H1 (cell line): ENCODE measurements around the gene RBM34. TPM values are rescaled to one million over a fixed set of nuclear protein-coding genes. Genes with fewer than 3 reads are reported as not detected.
A peak's percentile ranks its signal among the peaks of the same experiment; 100 is the strongest.

Experiments used
- CTCF ChIA-PET: fragments of 300-600 bp; sonication (Branson Sonifier 250); formaldehyde crosslinking; loops from one replicate; lab custom pipeline; 2021; ENCODE audit not compliant: partially characterized antibody; lab: Charles Lee
- POLR2A ChIA-PET: fragments of 300-600 bp; sonication (Branson Sonifier 250); formaldehyde crosslinking; loops from one replicate; lab custom pipeline; 2021; ENCODE audit warnings: inconsistent platforms; ENCODE audit not compliant: partially characterized antibody; lab: Charles Lee
- DNase-seq, 2 experiments: peaks; one replicate each; pipeline versions ENCODE4 v3.0.0 to v3.0.0-alpha.2; 2010 to 2022; ENCODE audit warnings: low spot score in 2 of 2, low read depth in 1 of 2, mixed read lengths in 1 of 2
- FAIRE-seq: peaks from 2 replicates; lab custom pipeline; 2011; peaks lifted over from hg19 to GRCh38; lab: Jason Lieb, UNC
- H2AFZ ChIP-seq: 2 replicates; pipeline ENCODE4 v1.8.1; 2012; ENCODE audit warnings: low read length, inconsistent platforms
- H2AK5ac ChIP-seq: 2 replicates; pipeline ENCODE4 v1.6.1; 2013; ENCODE audit warnings: low read depth, low read length
- H2BK120ac ChIP-seq: replicated peaks from 2 replicates; pipeline ENCODE3; 2013; ENCODE audit warnings: low read depth, low read length, inconsistent platforms
- H2BK12ac ChIP-seq: 2 replicates; pipeline ENCODE4 v1.6.1; 2013; ENCODE audit warnings: low read depth, low read length
- H2BK15ac ChIP-seq: 2 replicates; pipeline ENCODE4 v1.6.1; 2013; ENCODE audit warnings: low read length
- H2BK20ac ChIP-seq: 2 replicates; pipeline ENCODE4 v1.6.1; 2013; ENCODE audit warnings: low read length
- H2BK5ac ChIP-seq: 2 replicates; pipeline ENCODE4 v1.6.1; 2013; ENCODE audit warnings: low read depth, low read length
- H3K14ac ChIP-seq: 2 replicates; pipeline ENCODE4 v1.6.1; 2013; ENCODE audit warnings: inconsistent platforms; ENCODE audit not compliant: insufficient read length
- H3K18ac ChIP-seq: 2 replicates; pipeline ENCODE4 v1.6.1; 2013; ENCODE audit warnings: low read length; ENCODE audit errors: extremely low read depth
- H3K23ac ChIP-seq: 2 replicates; pipeline ENCODE4 v1.6.1; 2013; ENCODE audit warnings: inconsistent platforms; ENCODE audit not compliant: insufficient read length
- H3K23me2 ChIP-seq: 2 replicates; pipeline ENCODE4 v1.6.1; 2013; ENCODE audit warnings: low read depth, low read length
- H3K27ac ChIP-seq: 2 replicates; pipeline ENCODE4 v1.6.1; 2011; ENCODE audit warnings: low read depth, low read length, inconsistent platforms
- H3K27me3 ChIP-seq, 4 experiments: replicated peaks in 1 of 4; 1 replicate in 1 of 4; 2 replicates in 3 of 4; pipeline versions ENCODE4 v1.6.1 to v1.8.1; 2011 to 2013; ENCODE audit warnings: low read length in 3 of 4, mild to moderate bottlenecking in 3 of 4, inconsistent platforms in 2 of 4, mixed read lengths in 2 of 4, moderate library complexity in 1 of 4; ENCODE audit not compliant: control insufficient read depth in 3 of 4, insufficient read depth in 3 of 4; ENCODE audit errors: extremely low read depth in 1 of 4
- H3K36me3 ChIP-seq, 4 experiments: 2 replicates each; pipeline versions ENCODE4 v1.6.1 to v1.8.1; 2011 to 2013; ENCODE audit warnings: mild to moderate bottlenecking in 4 of 4, low read length in 3 of 4, moderate library complexity in 2 of 4, control low read depth in 1 of 4, inconsistent platforms in 1 of 4; ENCODE audit not compliant: insufficient read depth in 4 of 4, control insufficient read depth in 2 of 4
- H3K4ac ChIP-seq: replicated peaks from 2 replicates; pipeline ENCODE3; 2013; ENCODE audit warnings: low read length, low read depth, mixed read lengths, inconsistent platforms; ENCODE audit not compliant: insufficient read length
- H3K4me1 ChIP-seq, 4 experiments: replicated peaks in 1 of 4; 1 replicate in 1 of 4; 2 replicates in 3 of 4; pipeline versions ENCODE4 v1.6.1 to v1.8.1; 2011 to 2013; ENCODE audit warnings: low read length in 3 of 4, inconsistent platforms in 2 of 4, mixed read lengths in 1 of 4; ENCODE audit not compliant: insufficient read depth in 4 of 4, control insufficient read depth in 3 of 4
- H3K4me2 ChIP-seq, 2 experiments: 2 replicates each; pipeline versions ENCODE4 v1.6.1 to v1.8.1; 2011 to 2013; ENCODE audit warnings: low read depth in 2 of 2, low read length in 2 of 2, control low read depth in 1 of 2, inconsistent platforms in 1 of 2, mild to moderate bottlenecking in 1 of 2; ENCODE audit not compliant: insufficient read depth in 1 of 2
- H3K4me3 ChIP-seq, 4 experiments: fragments of 200-600, 300-600 bp in 1 of 4; sonication (generic), shearing (Covaris generic), sonication (Bioruptor Twin) in 1 of 4; 2 replicates each; pipeline versions ENCODE4 v1.5.1 to v1.8.1; 2011 to 2016; ENCODE audit warnings: low read length in 4 of 4, low read depth in 3 of 4, control low read depth in 2 of 4, inconsistent platforms in 2 of 4, mild to moderate bottlenecking in 2 of 4, mixed read lengths in 1 of 4, moderate library complexity in 1 of 4; ENCODE audit not compliant: insufficient read depth in 2 of 4; ENCODE audit errors: extremely low read depth in 1 of 4
- H3K56ac ChIP-seq: replicated peaks from 2 replicates; pipeline ENCODE3; 2013; ENCODE audit warnings: low read depth, mild to moderate bottlenecking, mixed read lengths, low read length, inconsistent platforms; ENCODE audit not compliant: insufficient read length
- H3K79me1 ChIP-seq: 2 replicates; pipeline ENCODE4 v1.6.1; 2013; ENCODE audit warnings: low read depth, low read length, control low read depth
- H3K79me2 ChIP-seq, 2 experiments: 2 replicates each; pipeline versions ENCODE4 v1.6.1 to v1.8.1; 2012 to 2013; ENCODE audit warnings: low read length in 2 of 2, mild to moderate bottlenecking in 2 of 2, inconsistent platforms in 1 of 2; ENCODE audit not compliant: insufficient read depth in 2 of 2, control insufficient read depth in 1 of 2
- H3K9ac ChIP-seq, 4 experiments: replicated peaks in 1 of 4; 1 replicate in 1 of 4; 2 replicates in 3 of 4; pipeline versions ENCODE4 v1.6.1 to v1.8.1; 2011 to 2013; ENCODE audit warnings: low read depth in 3 of 4, low read length in 3 of 4, control low read depth in 2 of 4, mild to moderate bottlenecking in 2 of 4, moderate library complexity in 2 of 4, inconsistent platforms in 1 of 4; ENCODE audit errors: extremely low read depth in 1 of 4
- H3K9me3 ChIP-seq, 2 experiments: 2 replicates each; pipeline versions ENCODE4 v1.6.1 to v1.8.1; 2012 to 2013; ENCODE audit warnings: mild to moderate bottlenecking in 2 of 2, moderate library complexity in 2 of 2, control low read depth in 1 of 2, inconsistent platforms in 1 of 2, low read depth in 1 of 2, low read length in 1 of 2, mixed read lengths in 1 of 2; ENCODE audit not compliant: insufficient read depth in 2 of 2
- H4K20me1 ChIP-seq, 2 experiments: replicated peaks in 1 of 2; 2 replicates each; pipeline versions ENCODE3 to v1.8.1; 2011 to 2013; ENCODE audit warnings: inconsistent platforms in 2 of 2, low read length in 2 of 2, mild to moderate bottlenecking in 1 of 2; ENCODE audit not compliant: insufficient read depth in 2 of 2, control insufficient read depth in 1 of 2
- H4K5ac ChIP-seq: 2 replicates; pipeline ENCODE4 v1.6.1; 2013; ENCODE audit warnings: low read length, low read depth, mixed read lengths, inconsistent platforms; ENCODE audit not compliant: insufficient read length
- H4K8ac ChIP-seq: 2 replicates; pipeline ENCODE4 v1.8.0; 2013; ENCODE audit warnings: mild to moderate bottlenecking, moderate library complexity, low read length, inconsistent platforms; ENCODE audit not compliant: insufficient read depth; ENCODE audit errors: extremely low read depth
- H4K91ac ChIP-seq: replicated peaks from 2 replicates; pipeline ENCODE3; 2013; ENCODE audit warnings: low read length, mixed read lengths, inconsistent platforms; ENCODE audit not compliant: insufficient read length
- ASH2L ChIP-seq: fragments of 200-600, 300-600 bp; sonication (generic); IDR thresholded peaks from one replicate; pipeline ENCODE4 v1.7.1; 2017; ENCODE audit warnings: low read length
- WGBS, 2 experiments: shearing (Covaris generic) in 1 of 2; methylation state at CpG; one replicate each; pipeline versions ENCODE4 v1.1.6 to v1.1.7; 2013 to 2015; ENCODE audit warnings: low lambda C conversion rate in 2 of 2, mixed read lengths in 2 of 2, inconsistent platforms in 1 of 2, low coverage in 1 of 2, missing lambda C conversion rate in 1 of 2; ENCODE audit not compliant: insufficient replicate concordance in 2 of 2, insufficient coverage in 1 of 2, insufficient read length in 1 of 2; ENCODE audit errors: extremely low coverage in 1 of 2, missing lambda C conversion rate in 1 of 2; 5-methylcytosine and 5-hydroxymethylcytosine counted together
- polyA plus RNA-seq, 7 experiments: library from polyadenylated mRNA; depleted of rRNA in 3 of 7; stranded (reverse) in 5 of 7; unstranded in 2 of 7; fragments of >200 nt in 5 of 7; fragments of 200-250 nt in 2 of 7; gene quantifications; 1 replicate in 5 of 7; 2 replicates in 1 of 7; 4 replicates in 1 of 7; pipeline versions ENCODE4 v1.2.1 to v1.2.3, GENCODE V29; 2011 to 2013; ENCODE audit warnings: missing spikeins in 2 of 7, mixed read lengths in 2 of 7
- total RNA-seq: library from RNA; stranded (reverse); fragmentation: NEBNext Ultra II Directional; extraction: Animal tissue kit (Norgen Biotek cat#: 25700); gene quantifications from 2 replicates; pipeline ENCODE4 v1.2.1, GENCODE V29; 2021

The RBM34 gene
- total and polyA plus RNA-seq, 2 of the 8 experiments (the other 6 are each of a cell fraction or from before 2014, with no cell fraction given): 18.8 to 108 TPM

GRCh38 chr1:235131961-235132360 lies 29.1 kb downstream of the RBM34 start:
- H3K9ac ChIP-seq: no peak overlapping the region
- no peak overlapping the region for H3K56ac ChIP-seq
- H3K23ac ChIP-seq: no peak overlapping the region
- no peak overlapping the region for H4K8ac ChIP-seq
- H3K79me1 ChIP-seq: no peaks in the 10 kb centered on the region
- DNase-seq (peak in 1 of 2 experiments; percentile 24), FAIRE-seq (no peak)
- POLR2A ChIA-PET: interaction anchor here (0.8 to 2.5 kb wide), 4 partner anchors 10 to 51 kb away, joined by 3 to 15 read pairs (median 9); no protein-coding TSS in a partner anchor
- H2BK20ac ChIP-seq: no peak overlapping the region
- no peak overlapping the region for H3K27ac ChIP-seq
- H4K5ac ChIP-seq: no peak overlapping the region
- H3K14ac ChIP-seq: no peak overlapping the region
- H2AK5ac ChIP-seq: no peak overlapping the region
- no peak overlapping the region for H3K4me3 ChIP-seq
- peaks cover 4% of the 10 kb centered on the region; the same call in 1 of the 2 replicates for H3K23me2 ChIP-seq
- H2BK15ac ChIP-seq: no peak overlapping the region
- no peak overlapping the region for H2BK120ac ChIP-seq
- TF ChIP-seq ASH2L: no peak
- no peaks in the 10 kb centered on the region for H3K9me3 ChIP-seq
- H4K20me1 ChIP-seq: peaks cover 6 to 7% of the 10 kb centered on the region in 2 experiments
- peaks cover 14 to 42% (median 27%) of the 10 kb centered on the region in 4 experiments for H3K36me3 ChIP-seq
- peaks cover 0 to 6% (median 3%) of the 10 kb centered on the region in 4 experiments; a peak in 5 of 7 replicates for H3K4me1 ChIP-seq
- no peak overlapping the region for H2BK12ac ChIP-seq
- H3K27me3 ChIP-seq: no peaks in the 10 kb centered on the region
- no peak overlapping the region for H3K4ac ChIP-seq
- WGBS, 2 experiments: 92% methylated on average over 4 of the region's 6 CpGs; no CpG with 5 or more reads in 1 of the 2 experiments
- no peak overlapping the region for H3K4me2 ChIP-seq
- H3K79me2 ChIP-seq: peaks cover 16 to 17% of the 10 kb centered on the region in 2 experiments
- CTCF ChIA-PET: interaction anchor here (0.9 to 1.7 kb wide), 2 partner anchors 9 to 285 kb away, joined by 3 read pairs; no protein-coding TSS in a partner anchor
- no peak overlapping the region for H2AFZ ChIP-seq
- no peak overlapping the region for H2BK5ac ChIP-seq
- no peak overlapping the region for H3K18ac ChIP-seq
- no peak overlapping the region for H4K91ac ChIP-seq
